ENCODE measurements around the gene COX19. TPM values are rescaled to one million over a fixed set of nuclear protein-coding genes. Genes with fewer than 3 reads are reported as not detected.

Gene COX19
- total and polyA plus RNA-seq, 2 donors from 2014 or later, result 4.8 to 14.7 TPM

GRCh38 chr7:946256-946996 lies 28.9 kb downstream of the COX19 start:
- no peaks in the 10 kb centered on the region for H3K27me3 ChIP-seq (ENCODE audit: control insufficient read depth, insufficient read depth, low read length)
- H3K4me1 ChIP-seq (ENCODE audit: control insufficient read depth in 2 of 3, insufficient read depth in 2 of 3, low read depth in 1 of 3, low read length in 3 of 3), result peaks cover 0 to 10% (median 0%) of the 10 kb centered on the region in 3 donors
- no peaks in the 10 kb centered on the region for H3K36me3 ChIP-seq (ENCODE audit: control insufficient read depth in 2 of 3, insufficient read depth in 3 of 3, low read length in 3 of 3)
- peak overlapping the region in 1 of 3 donors; percentile 44 for H3K9ac ChIP-seq (ENCODE audit: low read length in 3 of 3)
- peak in 4 of 5 donors; percentile 37 to 79 (median 53) for DNase-seq
- peak overlapping the region; percentile 95 to 96 for H3K27ac ChIP-seq (ENCODE audit: low read depth in 2 of 2, low read length in 2 of 2)
- no peaks in the 10 kb centered on the region for H3K9me3 ChIP-seq (ENCODE audit: control insufficient read depth in 2 of 3, insufficient read depth in 1 of 3, low read length in 3 of 3)
- no peak overlapping the region for H3K4me3 ChIP-seq (ENCODE audit: low read length in 3 of 3)
- no peak for TF ChIP-seq CTCF (IDR thresholded peaks at IDR 0.05; ENCODE audit: borderline replicate concordance, extremely low read depth, insufficient read depth)
- intact Hi-C loops (cut with DNase I), result no loop called here
- FAIRE-seq, result no peak

- H3K36me3 ChIP-seq (ENCODE audit: control insufficient read depth in 2 of 3, insufficient read depth in 3 of 3, low read length in 3 of 3), result no peaks in the 10 kb centered on the region
- peak overlapping the region in 1 of 3 donors; percentile 32 for H3K4me3 ChIP-seq (ENCODE audit: low read length in 3 of 3)
- H3K4me1 ChIP-seq (ENCODE audit: control insufficient read depth in 2 of 3, insufficient read depth in 2 of 3, low read depth in 1 of 3, low read length in 3 of 3), result peaks cover 0 to 10% (median 0%) of the 10 kb centered on the region in 3 donors
- H3K9me3 ChIP-seq (ENCODE audit: control insufficient read depth in 2 of 3, insufficient read depth in 1 of 3, low read length in 3 of 3), result peaks cover 0 to 4% (median 0%) of the 10 kb centered on the region in 3 donors
- H3K9ac ChIP-seq (ENCODE audit: low read length in 3 of 3), result peak overlapping the region in 1 of 3 donors; percentile 44
- FAIRE-seq, result no peak
- peak overlapping the region; percentile 95 to 96 for H3K27ac ChIP-seq (ENCODE audit: low read depth in 2 of 2, low read length in 2 of 2)
- intact Hi-C loops (cut with DNase I), result no loop called here
- no peaks in the 10 kb centered on the region for H3K27me3 ChIP-seq (ENCODE audit: control insufficient read depth, insufficient read depth, low read length)
- DNase-seq, result peak; percentile 85 to 98 (median 88)
- no peak for TF ChIP-seq CTCF (IDR thresholded peaks at IDR 0.05; ENCODE audit: borderline replicate concordance, extremely low read depth, insufficient read depth)
Observed at GRCh38 chr7:945556-946255, 29.6 kb downstream of the COX19 start.

DNA sequence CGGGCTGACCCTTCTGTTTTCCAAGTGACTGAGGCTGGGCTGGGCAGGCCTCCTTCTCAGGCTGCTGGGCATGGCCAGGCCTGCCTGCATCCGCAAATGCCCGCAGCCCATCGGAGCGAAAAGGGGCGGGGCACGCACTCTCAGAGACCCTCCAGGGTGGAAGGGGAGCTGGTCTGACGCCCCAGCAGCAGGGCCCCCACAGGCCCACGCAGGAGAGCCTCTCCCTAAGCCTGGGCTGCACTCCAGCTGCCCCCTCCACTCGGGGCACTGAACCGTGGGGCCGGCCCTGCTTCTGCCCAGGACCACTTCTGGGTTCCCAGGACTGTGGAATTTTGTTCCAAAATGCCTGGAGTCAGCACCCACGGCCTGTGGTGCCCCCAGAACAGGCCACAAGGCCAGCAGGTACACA lies 30.2 kb downstream of the COX19 start:
- Histone ChIP-seq H3K4me3 (ENCODE audit: low read length in 3 of 3) (peak overlapping the region in 1 of 3 donors; percentile 32), H3K27me3 (ENCODE audit: control insufficient read depth, insufficient read depth, low read length) (no peaks in the 10 kb centered on the region), H3K4me1 (ENCODE audit: control insufficient read depth in 2 of 3, insufficient read depth in 2 of 3, low read depth in 1 of 3, low read length in 3 of 3) (peaks cover 0 to 10% (median 0%) of the 10 kb centered on the region in 3 donors), H3K9me3 (ENCODE audit: control insufficient read depth in 2 of 3, insufficient read depth in 1 of 3, low read length in 3 of 3) (peaks cover 0 to 6% (median 0%) of the 10 kb centered on the region in 3 donors), H3K36me3 (ENCODE audit: control insufficient read depth in 2 of 3, insufficient read depth in 3 of 3, low read length in 3 of 3) (no peaks in the 10 kb centered on the region), H3K9ac (ENCODE audit: low read length in 3 of 3) (peak overlapping the region in 1 of 3 donors; percentile 67), H3K27ac (ENCODE audit: low read depth in 2 of 2, low read length in 2 of 2) (peak overlapping the region; percentile 95 to 96)
- intact Hi-C loops (cut with DNase I), result no loop called here
- peak; percentile 83 to 91 (median 86) for DNase-seq
- TF ChIP-seq CTCF (IDR thresholded peaks at IDR 0.05; ENCODE audit: borderline replicate concordance, extremely low read depth, insufficient read depth), result no peak
- FAIRE-seq, result no peak

All from kidney (tissue), 14 donors.